ENCODE results near the gene SEMA3A.

- TF ChIP-seq CTCF (IDR thresholded peaks at IDR 0.05): no peak
- no peak for TF ChIP-seq POLR2A (IDR thresholded peaks at IDR 0.05)
Observed at GRCh38 chr7:84162125-84162524, 32.5 kb downstream of the SEMA3A start.
